HG02763 (cell line): ENCODE results near the gene ANGPT4.

Experiments
- ATAC-seq: cut with Tn5 transposase; IDR thresholded peaks from one replicate; pipeline ENCODE4 v1.9.1; 2021; ENCODE audit warnings: mild to moderate bottlenecking, moderate library complexity; ENCODE audit not compliant: unreplicated experiment

ANGPT4 gene

DNA sequence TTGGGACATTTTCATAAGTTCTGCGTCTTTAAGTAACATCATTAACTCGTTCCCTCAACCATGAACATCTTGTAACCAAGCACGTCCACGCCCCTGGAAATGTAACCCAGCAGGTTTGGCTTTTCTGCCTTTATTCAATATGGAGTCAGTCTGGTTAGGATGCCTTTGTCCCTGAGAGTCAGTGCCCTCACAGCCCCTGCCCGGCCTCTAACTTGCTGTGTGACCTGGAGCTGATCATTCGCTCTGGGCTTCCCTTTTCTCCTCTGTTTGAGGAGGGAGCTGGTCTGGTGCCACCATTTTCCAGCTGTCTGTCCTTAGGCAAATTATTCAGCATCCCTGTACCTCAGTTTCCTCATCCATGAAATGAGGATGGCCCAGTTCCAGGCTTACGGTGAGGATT, 26.5 kb upstream of the ANGPT4 start:
- ATAC-seq, result no peak

DNA sequence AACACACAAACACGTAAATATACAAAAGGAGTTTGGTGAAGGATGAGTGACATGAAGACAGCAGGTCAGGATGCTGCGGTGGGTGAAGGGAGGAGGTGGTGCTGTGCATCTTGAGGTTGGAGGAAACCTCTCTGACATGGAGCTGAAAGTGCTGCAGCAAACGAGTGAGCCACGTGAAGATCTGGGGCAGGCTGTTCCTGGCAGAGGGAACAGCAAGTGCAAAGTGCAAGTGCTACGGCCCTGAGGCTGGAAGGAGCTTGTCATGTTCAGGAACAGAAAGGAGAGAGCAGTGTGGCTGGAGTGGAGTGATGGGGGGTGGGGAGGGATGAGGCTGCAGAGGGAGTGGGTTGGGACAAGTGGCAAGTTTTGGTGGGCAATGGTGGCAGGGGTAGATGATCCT, 24.8 kb upstream of the ANGPT4 start:
- no peak for ATAC-seq

DNA sequence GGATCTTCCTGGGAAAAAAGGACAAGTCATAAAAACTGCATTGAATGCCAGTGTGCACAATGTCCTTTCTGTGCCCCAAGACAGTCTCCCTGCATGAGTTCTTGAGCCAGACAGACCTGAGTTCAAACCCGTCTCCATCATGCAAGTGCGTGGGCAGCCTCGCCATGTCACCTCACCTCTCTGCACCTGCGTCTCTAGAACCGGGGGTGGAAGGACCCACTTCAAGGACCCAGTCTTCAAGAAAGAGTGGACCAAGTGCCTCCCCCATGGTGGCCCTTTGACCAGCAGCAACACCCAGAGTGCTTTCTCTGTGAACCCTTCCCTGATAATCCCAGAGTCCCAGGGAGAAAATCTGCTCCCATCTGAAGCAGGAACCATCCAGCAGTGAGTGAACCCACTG, 23.5 kb upstream of the ANGPT4 start:
- ATAC-seq, result no peak

DNA sequence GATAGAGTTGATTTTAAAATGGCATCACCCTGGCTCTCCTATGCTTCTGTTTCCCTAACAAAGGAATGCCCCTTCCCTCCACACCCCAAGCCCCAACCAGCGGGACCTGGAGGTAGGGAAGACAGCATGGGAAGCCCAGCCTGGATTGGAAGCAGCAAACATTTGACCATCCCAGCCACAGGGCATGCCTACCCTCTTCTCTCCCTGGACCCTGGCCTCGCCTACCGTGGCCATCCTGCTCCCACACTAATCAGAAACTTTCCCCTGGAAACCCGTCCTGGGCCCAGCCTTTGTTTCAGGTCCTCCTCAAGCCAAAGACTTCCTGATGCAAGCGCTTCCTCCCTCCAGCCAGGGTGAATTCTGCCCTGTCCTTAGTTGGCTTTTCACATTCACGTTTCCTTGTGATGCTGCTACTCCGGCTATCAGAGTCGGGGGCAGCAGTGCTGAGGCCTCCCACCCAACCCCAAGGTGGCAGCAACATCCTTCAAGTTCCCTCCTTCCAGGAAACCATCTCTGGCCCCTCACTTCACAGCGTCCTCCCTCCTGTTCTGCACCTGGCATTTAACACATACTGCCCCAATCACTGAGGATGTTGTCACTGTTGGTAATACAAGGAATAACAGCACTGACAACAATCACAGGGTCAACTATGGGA, 18.2 kb upstream of the ANGPT4 start:
- no peak for ATAC-seq

DNA sequence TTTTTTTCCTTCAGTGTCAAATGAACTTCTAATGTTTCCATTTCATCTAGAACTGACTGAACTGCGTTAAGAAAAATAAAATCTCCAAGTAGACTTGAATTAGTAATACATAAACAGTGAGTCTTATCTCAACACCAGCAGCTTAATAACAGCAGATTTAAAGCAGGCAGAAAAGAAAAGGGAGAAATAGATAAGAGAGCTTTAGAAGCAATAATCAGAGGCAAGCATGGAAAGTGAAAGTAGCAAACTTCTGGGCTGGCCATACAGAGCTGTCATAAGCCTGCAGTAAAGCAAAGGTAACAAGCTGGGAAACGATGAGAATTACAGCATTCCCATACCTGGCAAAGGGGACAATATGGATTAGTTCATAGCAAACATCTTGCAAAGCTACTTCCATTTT, 16.9 kb upstream of the ANGPT4 start:
- ATAC-seq, result no peak

DNA sequence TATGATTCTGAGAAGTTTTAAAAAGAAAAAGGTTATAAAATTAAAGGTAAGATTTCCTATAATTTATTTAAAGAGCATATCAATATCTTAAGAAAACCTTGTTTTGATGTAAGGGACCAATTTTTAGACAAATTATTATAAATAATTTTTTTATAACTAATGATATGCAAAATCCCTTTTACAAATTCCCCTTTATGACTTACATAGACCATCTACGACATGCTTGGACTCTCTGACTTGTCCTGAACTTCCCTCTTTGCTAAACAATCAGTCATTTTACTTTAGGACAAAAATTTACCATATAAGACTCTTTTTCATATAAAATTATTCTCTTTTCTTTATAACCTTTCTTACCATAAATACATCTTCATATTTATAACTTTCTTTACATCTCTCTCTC, 15.3 kb upstream of the ANGPT4 start:
- ATAC-seq, result no peak

DNA sequence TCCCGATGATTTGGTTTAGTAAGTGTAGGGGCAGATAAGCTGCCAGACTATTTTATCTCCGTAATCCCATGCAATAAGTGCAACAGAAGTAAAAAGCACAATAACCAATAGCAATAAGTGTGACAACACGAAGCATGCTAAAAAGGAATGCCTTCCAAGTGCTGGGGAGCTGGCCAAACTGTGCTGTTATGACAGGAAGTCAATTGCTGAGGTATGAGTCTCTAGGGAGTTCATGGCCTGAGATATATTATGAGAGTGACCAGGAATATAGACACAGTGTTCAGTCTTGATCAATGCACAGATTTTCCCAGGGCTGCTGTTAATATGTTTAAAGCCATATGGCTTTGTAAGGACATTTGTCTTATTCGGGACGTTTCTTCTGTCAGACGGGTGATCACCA, 10.5 kb upstream of the ANGPT4 start:
- no peak for ATAC-seq

DNA sequence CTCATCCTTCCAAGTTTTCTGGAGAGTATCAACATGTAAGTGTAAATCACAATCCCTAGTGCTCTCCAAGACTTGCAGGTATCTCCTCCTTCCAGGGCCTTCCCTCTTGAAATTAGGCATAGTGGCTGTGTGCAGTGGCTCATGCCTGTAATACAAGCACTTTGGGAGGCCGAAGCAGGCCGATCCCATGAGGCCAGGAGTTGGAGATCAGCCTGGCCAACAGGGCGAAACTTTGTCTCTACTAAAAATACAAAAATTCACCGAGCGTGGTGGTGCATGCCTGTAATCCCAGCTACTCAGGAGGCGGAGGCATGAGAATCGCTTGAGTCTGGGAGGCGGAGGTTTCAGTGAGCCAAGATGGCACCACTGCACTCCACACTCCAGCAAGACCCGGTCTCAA, 9.4 kb upstream of the ANGPT4 start:
- no peak for ATAC-seq

DNA sequence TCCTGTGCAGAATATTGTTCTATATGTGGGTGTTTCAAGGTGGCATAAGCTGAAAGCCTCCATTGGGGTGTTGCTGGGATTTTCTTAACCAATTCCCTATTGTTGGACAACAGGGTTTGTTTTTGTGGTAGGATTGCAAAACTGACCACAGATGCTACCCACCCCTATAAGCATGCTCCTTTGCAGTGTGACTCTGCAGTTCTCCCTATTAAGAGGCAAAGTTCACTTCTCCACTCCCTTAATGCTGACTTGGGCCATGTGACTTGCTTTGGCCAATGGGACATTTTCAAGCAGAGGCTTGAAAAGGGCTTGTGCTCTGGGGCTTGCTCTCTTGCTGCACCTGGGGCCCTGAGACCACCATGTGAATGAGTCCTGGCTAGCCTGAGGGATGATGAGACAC, 8.5 kb upstream of the ANGPT4 start:
- no peak for ATAC-seq

DNA sequence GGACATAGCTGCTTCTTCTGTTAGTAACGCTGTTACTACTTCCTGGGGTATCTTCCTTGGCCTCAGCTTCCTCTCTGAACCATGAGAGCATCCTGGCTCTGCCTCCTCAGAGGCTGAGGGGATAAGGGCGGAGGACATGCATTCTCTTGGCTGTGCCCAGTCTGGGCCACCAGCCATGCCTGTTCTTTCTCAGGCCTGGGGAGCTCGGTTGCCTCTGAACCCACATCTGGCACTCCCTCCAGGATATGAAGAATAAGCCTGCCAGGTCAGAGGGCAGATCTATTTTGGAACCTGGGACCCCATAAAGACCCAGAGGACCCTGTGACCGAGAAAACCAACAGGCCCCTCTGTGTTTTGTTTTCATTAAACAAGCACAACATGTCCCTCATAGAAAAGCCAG, 6.6 kb upstream of the ANGPT4 start:
- ATAC-seq, result no peak

DNA sequence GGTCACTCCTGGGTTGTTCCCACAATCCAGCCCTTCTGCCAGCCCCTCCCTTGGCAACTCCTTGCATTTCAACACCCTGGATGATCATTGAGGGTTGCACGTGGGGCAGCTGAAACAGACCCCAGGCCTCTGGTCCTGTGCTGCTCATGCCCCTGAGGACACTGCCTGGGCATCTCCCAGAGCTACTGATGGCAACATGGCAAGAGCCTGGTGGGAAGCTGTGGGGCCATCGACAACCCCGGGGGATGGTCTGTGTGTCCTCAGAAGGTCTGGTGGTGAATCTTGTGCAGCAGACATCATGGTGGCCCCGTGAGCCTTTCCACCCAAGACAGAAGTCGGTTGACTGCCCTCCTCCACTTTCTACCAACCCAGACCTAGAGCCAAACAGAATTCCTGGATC, 4.9 kb upstream of the ANGPT4 start:
- no peak for ATAC-seq

DNA sequence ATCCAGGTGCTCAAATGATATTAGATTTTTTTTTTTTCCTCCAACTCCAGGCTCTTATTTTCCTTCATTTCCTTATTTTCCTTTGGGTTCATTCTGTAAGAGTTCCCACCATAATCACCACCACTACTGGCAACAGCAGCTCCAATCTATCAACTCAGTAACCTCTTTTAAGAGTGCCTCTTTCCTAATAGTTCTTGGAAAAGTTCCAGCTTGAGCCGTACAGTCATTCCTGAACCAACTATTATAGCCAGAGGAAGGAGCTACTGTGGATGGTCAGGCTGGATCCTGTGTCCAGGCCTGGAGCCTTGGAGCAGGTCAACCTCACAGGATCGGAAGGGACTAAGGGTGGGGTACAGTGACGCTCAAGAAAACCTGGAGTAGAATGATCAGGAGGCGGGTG, 4.2 kb upstream of the ANGPT4 start:
- ATAC-seq, result no peak

DNA sequence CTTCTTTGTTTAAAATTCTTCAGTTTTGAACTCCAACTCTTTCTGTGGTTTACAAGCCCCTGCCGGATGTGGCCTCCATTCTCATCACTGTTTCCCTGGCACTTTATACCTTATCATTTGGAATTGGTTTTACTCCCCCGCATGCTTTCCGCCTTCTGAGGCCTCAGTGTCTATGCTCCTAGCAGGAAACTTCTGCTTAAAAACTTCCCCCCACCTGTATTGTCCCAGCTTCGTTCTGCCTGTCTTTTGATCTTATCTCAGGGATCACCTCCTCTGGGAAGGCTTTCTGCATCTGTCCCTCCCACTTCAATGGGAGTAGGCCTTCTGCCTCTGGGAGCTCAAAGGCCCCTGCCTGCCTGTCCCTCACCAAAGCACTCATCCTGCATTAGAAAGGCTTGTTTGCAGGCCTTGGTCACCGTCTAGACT, 3.4 kb upstream of the ANGPT4 start:
- ATAC-seq, result no peak

DNA sequence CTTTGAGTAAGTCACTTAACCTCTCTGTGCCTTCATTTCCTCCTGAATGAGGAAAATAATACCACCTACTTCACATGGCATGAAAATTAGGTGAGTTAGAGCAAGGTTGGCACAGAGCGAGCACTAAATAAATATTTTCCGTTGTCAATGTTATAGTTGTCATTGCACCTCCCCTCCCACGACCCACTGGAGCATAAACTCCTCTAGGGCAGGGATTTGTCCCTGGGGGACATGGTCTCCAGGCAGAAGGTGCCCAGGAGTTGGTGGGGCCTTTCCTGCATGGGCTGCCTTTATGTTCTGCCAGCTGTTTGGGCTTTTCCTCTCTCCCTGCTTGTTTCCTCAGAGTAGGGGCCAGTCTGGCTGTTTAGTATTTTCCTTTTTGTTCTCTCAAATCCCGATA, 1.3 kb upstream of the ANGPT4 start:
- no peak for ATAC-seq

DNA sequence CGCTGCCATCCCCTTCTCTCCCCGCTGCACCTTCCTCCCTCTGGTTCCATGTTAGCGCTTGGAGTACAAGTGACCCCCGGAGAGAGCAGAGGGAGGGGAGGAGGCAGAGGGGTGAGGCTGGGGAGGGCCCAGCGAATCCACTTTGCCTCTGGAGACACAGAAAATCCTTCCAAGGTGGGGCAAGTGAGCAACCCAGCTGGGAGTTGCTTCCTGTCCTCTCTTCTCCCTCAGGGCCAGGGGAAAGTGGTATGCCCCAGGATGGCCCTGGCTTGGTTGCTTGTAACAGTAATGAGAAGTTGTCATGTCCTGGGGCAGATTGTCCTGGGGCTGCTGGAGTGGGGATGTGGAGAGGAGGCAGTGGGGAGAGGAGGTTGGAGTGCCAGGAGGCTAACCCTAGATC, 691 bp upstream of the ANGPT4 start:
- no peak for ATAC-seq

DNA sequence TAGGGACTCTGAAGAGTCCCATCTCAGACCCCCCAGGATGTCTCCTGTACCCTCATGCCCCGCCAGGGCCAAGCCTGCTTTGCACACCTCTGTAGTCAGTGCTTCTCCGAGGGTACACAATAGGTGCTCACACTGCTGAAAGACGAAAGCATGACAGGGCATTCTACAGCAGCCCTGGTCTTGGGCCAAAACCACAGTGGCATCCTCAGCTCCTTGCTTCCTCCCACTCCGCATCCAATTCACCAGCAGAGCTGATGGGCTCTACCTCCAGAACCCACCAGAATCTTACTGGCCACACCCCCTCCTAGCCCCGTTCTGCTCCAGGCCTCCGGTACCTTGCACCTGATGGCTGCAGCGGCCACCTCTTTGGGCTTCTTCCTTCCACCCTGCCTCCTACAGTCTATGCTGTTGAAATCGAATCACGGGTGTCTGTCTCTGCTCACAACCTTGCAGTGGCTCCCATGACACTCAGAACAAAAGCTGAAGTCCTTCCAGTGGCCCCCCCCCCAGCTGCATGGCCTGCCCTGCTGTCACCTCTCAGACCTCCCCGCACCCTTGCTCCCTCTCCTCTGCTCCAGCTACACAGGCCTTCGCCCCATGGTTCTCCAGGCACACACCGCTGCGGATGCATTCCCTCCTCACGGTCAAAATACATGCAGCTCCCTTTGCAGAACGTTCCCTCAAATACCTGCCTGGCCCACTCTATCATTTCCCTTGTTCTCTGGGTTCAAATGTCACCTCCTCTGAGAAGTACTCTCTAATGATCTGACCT, 1.2 kb downstream of the ANGPT4 start:
- ATAC-seq, result no peak

DNA sequence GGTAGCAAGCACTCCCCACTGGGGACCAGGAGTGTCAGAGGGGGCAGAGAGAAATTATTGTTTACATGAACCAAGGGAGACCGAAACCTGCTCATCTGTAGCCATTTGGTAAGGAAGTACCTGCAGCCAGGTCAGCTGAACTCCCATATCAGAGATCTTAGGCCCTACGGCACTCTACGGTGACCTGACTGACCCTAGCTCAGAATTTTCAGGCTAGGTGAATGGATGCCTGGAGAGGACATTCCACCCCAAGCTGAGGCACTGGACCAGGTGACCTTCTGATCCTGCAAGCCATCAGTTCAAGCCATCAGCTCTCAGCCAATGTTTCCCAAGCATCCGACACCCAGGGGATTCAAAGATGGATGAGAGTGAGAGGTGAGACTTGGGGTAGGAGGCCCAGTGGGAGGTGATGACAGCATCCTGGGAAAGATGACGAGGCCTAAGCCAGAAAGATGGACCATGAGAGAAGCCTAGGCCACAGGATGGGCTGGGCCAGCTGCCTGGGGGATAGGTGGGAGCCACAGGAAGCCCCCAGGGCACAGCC, 2.8 kb downstream of the ANGPT4 start:
- ATAC-seq, result no peak

DNA sequence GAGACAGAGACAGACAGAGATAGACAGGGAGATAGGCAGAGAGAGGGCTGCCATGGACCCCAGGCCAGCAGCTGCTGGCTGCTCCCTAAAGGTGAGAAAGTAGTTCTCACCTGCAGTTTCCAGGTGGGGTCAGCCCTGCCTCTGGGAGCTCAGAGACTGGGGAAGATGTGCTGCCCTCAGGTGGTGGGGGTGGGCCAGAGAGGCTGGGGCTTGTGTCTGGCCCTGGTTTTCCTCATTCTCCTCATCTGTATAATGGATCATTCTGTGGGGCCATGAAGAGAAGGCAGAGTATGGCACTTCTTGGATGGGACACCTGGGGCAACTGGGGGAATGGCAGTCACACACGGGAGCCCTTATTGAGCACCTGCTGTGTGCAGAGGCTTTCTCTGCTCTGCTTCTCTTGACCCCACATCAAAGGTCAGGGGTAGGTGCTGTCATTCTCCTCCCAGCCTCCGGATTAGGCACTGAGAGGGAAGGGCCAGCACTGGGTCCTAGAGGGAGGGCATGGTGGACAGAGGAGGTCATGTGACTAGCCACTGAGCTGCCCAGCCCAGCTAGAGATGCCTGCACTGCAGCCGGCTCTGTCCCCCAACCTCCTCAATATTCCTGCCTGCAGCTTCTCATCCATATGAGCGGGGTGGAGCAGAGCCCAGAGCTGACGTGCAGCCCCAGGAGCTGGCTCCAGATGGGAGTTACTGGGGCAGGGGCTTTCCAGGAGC, 4.1 kb downstream of the ANGPT4 start:
- ATAC-seq, result no peak

DNA sequence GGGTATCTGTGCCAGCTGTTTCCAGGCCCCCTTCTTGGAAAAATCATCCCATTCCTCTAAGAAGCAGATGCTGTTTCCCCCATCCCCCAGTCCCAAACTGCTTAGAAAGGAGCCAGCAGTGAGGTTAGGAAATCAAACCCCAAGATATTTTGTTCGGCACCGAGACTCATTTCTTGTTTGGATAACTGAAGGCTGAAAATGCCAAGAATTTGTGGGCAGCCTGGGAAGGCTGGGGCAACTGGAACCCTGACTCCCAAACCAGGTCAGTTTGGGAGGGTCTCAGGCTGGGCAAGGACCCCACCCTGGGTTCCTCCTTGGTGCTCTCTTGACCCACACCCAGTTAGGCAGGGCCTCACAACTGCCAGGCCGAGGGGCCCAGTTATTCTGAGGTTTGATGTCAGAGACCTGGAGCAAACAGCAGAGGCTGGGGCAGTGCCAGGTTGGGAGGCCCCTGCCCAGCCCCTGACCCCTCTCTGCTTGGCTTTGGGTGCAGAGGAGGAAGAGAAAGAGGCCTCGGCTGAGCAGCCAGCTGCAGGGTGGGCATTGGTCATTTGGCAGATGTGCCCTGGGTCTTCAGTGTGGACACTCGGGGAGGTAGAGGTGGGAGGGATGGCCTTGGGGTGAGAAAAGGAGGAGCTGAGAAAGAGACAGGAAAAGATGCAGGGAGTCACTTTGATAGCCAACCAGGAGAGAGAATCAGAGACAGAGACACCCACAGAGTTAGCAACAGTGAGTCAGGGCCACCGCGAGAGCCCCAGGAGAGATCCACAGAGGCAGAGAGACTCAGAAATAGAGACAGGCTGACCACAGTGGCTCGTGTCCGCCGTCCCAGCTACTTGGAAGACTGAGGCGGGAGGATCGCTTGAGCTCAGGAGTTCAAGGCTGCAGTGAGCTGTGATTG, 5.0 kb downstream of the ANGPT4 start:
- no peak for ATAC-seq

DNA sequence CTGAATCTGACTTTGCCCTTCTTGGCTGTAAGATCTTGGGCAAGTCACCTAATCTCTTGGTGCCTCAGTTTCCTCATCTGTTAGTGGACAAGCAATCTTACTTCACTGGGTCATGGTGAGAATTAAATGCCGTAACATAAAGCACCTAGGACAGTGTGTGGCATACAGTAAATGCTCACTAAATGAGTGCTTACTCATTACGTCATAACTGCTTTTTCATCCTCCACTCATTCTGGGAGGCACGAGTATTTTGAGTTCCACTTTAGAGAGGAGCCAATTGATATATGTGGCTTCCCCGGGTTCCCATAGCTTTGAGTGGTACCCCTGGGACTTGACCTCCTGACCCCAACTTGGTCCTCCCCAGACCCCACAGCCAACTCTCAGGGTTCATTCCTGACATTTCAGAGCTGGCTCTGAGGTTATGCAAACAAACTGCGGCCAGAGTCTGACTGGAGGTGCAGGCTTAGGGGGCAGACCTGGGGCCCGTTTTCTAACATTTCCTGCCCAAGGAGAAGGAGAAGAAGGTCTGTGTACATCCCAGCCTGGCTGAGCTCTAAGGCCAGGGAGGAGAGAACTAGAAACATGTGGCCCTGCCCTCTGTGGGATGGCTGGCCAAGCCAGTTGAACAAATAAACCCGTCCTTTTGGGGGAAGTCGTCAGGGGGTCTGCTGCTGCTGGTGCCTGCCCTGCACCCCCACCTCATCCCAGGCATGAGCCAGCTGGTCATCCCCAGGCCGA, 5.8 kb downstream of the ANGPT4 start:
- ATAC-seq, result no peak
